ENCODE measurements around the gene LOXL3.

- TF ChIP-seq, protein P1, sequence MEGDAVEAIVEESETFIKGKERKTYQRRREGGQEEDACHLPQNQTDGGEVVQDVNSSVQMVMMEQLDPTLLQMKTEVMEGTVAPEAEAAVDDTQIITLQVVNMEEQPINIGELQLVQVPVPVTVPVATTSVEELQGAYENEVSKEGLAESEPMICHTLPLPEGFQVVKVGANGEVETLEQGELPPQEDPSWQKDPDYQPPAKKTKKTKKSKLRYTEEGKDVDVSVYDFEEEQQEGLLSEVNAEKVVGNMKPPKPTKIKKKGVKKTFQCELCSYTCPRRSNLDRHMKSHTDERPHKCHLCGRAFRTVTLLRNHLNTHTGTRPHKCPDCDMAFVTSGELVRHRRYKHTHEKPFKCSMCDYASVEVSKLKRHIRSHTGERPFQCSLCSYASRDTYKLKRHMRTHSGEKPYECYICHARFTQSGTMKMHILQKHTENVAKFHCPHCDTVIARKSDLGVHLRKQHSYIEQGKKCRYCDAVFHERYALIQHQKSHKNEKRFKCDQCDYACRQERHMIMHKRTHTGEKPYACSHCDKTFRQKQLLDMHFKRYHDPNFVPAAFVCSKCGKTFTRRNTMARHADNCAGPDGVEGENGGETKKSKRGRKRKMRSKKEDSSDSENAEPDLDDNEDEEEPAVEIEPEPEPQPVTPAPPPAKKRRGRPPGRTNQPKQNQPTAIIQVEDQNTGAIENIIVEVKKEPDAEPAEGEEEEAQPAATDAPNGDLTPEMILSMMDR (IDR thresholded peaks at IDR 0.05): no peak
- no peak for TF ChIP-seq EZH2 (IDR thresholded peaks at IDR 0.05; ENCODE audit: borderline replicate concordance, insufficient read depth, low read depth, low read length, poor library complexity, severe bottlenecking)
Measured at GRCh38 chr2:74548285-74548899, 5.3 kb downstream of the LOXL3 start.
